Dedifferentiated amniotic fluid mesenchymal stem cell (primary cell): Measurements from ENCODE around the gene LGI2.
"Not testable (repeated sequence)": the region's sequence is repeated elsewhere in the genome, so short reads cannot be mapped to it uniquely, and the experiment has no call there.

ENCODE experiments used
- DNase-seq: peaks from one replicate; pipeline ENCODE4 v3.0.0-alpha.2; 2016; ENCODE audit errors: extremely low spot score

LGI2 gene

GRCh38 chr4:25050370-25051078 lies 19.8 kb upstream of the LGI2 start:
- DNase-seq, result no peak

GRCh38 chr4:25043548-25043947 lies 12.8 kb upstream of the LGI2 start:
- DNase-seq, result no peak

- no peak for DNase-seq
Observed at GRCh38 chr4:25033526-25033925, 2.8 kb upstream of the LGI2 start.

- DNase-seq, result no peak
Observed at GRCh38 chr4:25032126-25032525, 1.4 kb upstream of the LGI2 start.

- no peak for DNase-seq
Observed at GRCh38 chr4:25031077-25031621, 403 bp upstream of the LGI2 start.

GRCh38 chr4:25029479-25030276 lies 1.1 kb downstream of the LGI2 start:
- no peak for DNase-seq

GRCh38 chr4:25028851-25029250 lies 1.9 kb downstream of the LGI2 start:
- DNase-seq, result no peak

GRCh38 chr4:25022766-25023165 lies 8.0 kb downstream of the LGI2 start:
- no peak for DNase-seq

GRCh38 chr4:25021216-25021615 lies 9.5 kb downstream of the LGI2 start:
- DNase-seq, result no peak

GRCh38 chr4:25020236-25020635 lies 10.5 kb downstream of the LGI2 start:
- no peak for DNase-seq

- no peak for DNase-seq
Observed at GRCh38 chr4:25019501-25019900, 11.2 kb downstream of the LGI2 start.

GRCh38 chr4:25015012-25015411 lies 15.7 kb downstream of the LGI2 start:
- no peak for DNase-seq

GRCh38 chr4:25014662-25014983 lies 16.1 kb downstream of the LGI2 start:
- not testable (repeated sequence) for DNase-seq

GRCh38 chr4:25013756-25014661 lies 16.7 kb downstream of the LGI2 start:
- DNase-seq, result no peak

GRCh38 chr4:25012655-25013054 lies 18.1 kb downstream of the LGI2 start:
- no peak for DNase-seq

- no peak for DNase-seq
Observed at GRCh38 chr4:25011135-25011866, 19.4 kb downstream of the LGI2 start.

- DNase-seq, result no peak
Observed at GRCh38 chr4:25007598-25007997, 23.1 kb downstream of the LGI2 start.

- DNase-seq, result no peak
Observed at GRCh38 chr4:25002681-25003080, 28.1 kb downstream of the LGI2 start.

- no peak for DNase-seq
Observed at GRCh38 chr4:25001509-25001908, 29.2 kb downstream of the LGI2 start.

GRCh38 chr4:25000639-25001038 lies 30.1 kb downstream of the LGI2 start:
- no peak for DNase-seq

- no peak for DNase-seq
Observed at GRCh38 chr4:24999392-25000089, 31.2 kb downstream of the LGI2 start.
